Left renal cortex interstitium (tissue), 4 donors: Measurements from ENCODE around the gene MTRF1L. TPM values are rescaled to one million over a fixed set of nuclear protein-coding genes. Genes with fewer than 3 reads are reported as not detected.

Experiments used
- polyA plus RNA-seq, 4 donors: library from polyadenylated mRNA; unstranded; fragments of 120-200 nt; gene quantifications; one replicate each; pipeline ENCODE4 v1.2.1, GENCODE V29; 2013; ENCODE audit not compliant: insufficient read length in 4 of 4

MTRF1L gene
- polyA plus RNA-seq, 4 donors, result 19.3 to 30.5 (median 24.7) TPM

Other genes with a start within 250 kb of the MTRF1L start
- gene FBXO5, start 19.7 kb downstream of the MTRF1L start, polyA plus RNA-seq, result 10 to 100 TPM; 30.6 to 34.7 (median 31.9) TPM
- 1 to 10 TPM; 1.7 to 3.6 (median 2.7) TPM for gene RGS17, start 128.6 kb upstream of the MTRF1L start, polyA plus RNA-seq